Calu3 (cell line): ENCODE measurements around the gene USP12. TPM values are rescaled to one million over a fixed set of nuclear protein-coding genes. Genes with fewer than 3 reads are reported as not detected.

Experiments
- BruUV-seq: library from RNA; stranded (reverse); fragments of 400-500 nt; replicated peaks from 2 replicates; lab custom pipeline; 2021; lab: Mats Ljungman, UMichigan
- CTCF ChIA-PET: fragments of 300-600 bp; sonication (Branson Sonifier 250); formaldehyde crosslinking; loops from one replicate; lab custom pipeline; 2022; ENCODE audit warnings: antibody characterized with exemption; lab: Charles Lee
- DNase-seq: peaks from one replicate; pipeline ENCODE4 v3.0.0; 2022
- H3K27ac Mint-ChIP-seq: one replicate; pipeline ENCODE4 v1.8.0; 2022; ENCODE audit warnings: mixed read lengths; ENCODE audit not compliant: unreplicated experiment
- H3K27me3 Mint-ChIP-seq: one replicate; pipeline ENCODE4 v1.8.0; 2022; ENCODE audit warnings: mixed read lengths; ENCODE audit not compliant: unreplicated experiment
- H3K36me3 Mint-ChIP-seq: one replicate; pipeline ENCODE4 v1.8.0; 2022; ENCODE audit warnings: mild to moderate bottlenecking, moderate library complexity, mixed read lengths; ENCODE audit not compliant: insufficient read depth, unreplicated experiment
- H3K4me1 Mint-ChIP-seq: one replicate; pipeline ENCODE4 v1.8.0; 2022; ENCODE audit warnings: mild to moderate bottlenecking, low read depth, mixed read lengths; ENCODE audit not compliant: unreplicated experiment
- H3K4me3 Mint-ChIP-seq: one replicate; pipeline ENCODE4 v1.8.0; 2022; ENCODE audit warnings: mild to moderate bottlenecking, low read depth, moderate library complexity, mixed read lengths; ENCODE audit not compliant: unreplicated experiment
- H3K9me3 Mint-ChIP-seq: one replicate; pipeline ENCODE4 v1.8.0; 2022; ENCODE audit warnings: low read depth, mixed read lengths; ENCODE audit not compliant: unreplicated experiment
- CTCF ChIP-seq: fragments of 200-600 bp; IDR thresholded peaks from one replicate; pipeline ENCODE4 v1.8.0; 2022; ENCODE audit warnings: antibody characterized with exemption; ENCODE audit not compliant: unreplicated experiment
- intact Hi-C: fragments of 100-400 bp; cut with micrococcal nuclease; formaldehyde crosslinking; loops from one replicate; pipeline ENCODE4 v1.10.0; 2022; ENCODE audit not compliant: unreplicated experiment
- total RNA-seq: library from RNA; stranded (reverse); gene quantifications from 2 replicates; pipeline ENCODE4 v1.2.3, GENCODE V29; 2022

USP12 gene
- total RNA-seq, 1 experiment from 2014 or later, result 20.6 TPM

- no TSS peak for BruUV-seq
- TF ChIP-seq CTCF, result no peak
- H3K27ac Mint-ChIP-seq, result no peak overlapping the region
- no peak for DNase-seq
- H3K36me3 Mint-ChIP-seq, result no peaks in the 10 kb centered on the region
- H3K4me3 Mint-ChIP-seq, result no peak overlapping the region
- peaks cover 16% of the 10 kb centered on the region for H3K4me1 Mint-ChIP-seq
- no peaks in the 10 kb centered on the region for H3K9me3 Mint-ChIP-seq
- H3K27me3 Mint-ChIP-seq, result no peaks in the 10 kb centered on the region
- CTCF ChIA-PET, result no interaction called here
- intact Hi-C loops, result no loop called here
Measured at GRCh38 chr13:27055526-27055925, 116.1 kb downstream of the USP12 start.

GRCh38 chr13:27054760-27055159 is 116.9 kb downstream of the USP12 start:
- intact Hi-C loops, result no loop called here
- no TSS peak for BruUV-seq
- no peaks in the 10 kb centered on the region for H3K36me3 Mint-ChIP-seq
- TF ChIP-seq CTCF, result no peak
- H3K9me3 Mint-ChIP-seq, result no peaks in the 10 kb centered on the region
- H3K27me3 Mint-ChIP-seq, result no peaks in the 10 kb centered on the region
- CTCF ChIA-PET, result no interaction called here
- H3K4me1 Mint-ChIP-seq, result peaks cover 16% of the 10 kb centered on the region
- H3K4me3 Mint-ChIP-seq, result no peak overlapping the region
- no peak overlapping the region for H3K27ac Mint-ChIP-seq
- no peak for DNase-seq

- no peak overlapping the region for H3K27ac Mint-ChIP-seq
- CTCF ChIA-PET, result no interaction called here
- no peak overlapping the region for H3K4me3 Mint-ChIP-seq
- no peaks in the 10 kb centered on the region for H3K36me3 Mint-ChIP-seq
- H3K9me3 Mint-ChIP-seq, result no peaks in the 10 kb centered on the region
- TF ChIP-seq CTCF, result no peak
- no TSS peak for BruUV-seq
- intact Hi-C loops, result no loop called here
- H3K27me3 Mint-ChIP-seq, result no peaks in the 10 kb centered on the region
- DNase-seq, result no peak
- peaks cover 16% of the 10 kb centered on the region for H3K4me1 Mint-ChIP-seq
Measured at GRCh38 chr13:27053902-27054595, 117.6 kb downstream of the USP12 start.

GRCh38 chr13:27053210-27053884 is 118.3 kb downstream of the USP12 start:
- no peak overlapping the region for H3K27ac Mint-ChIP-seq
- no peaks in the 10 kb centered on the region for H3K36me3 Mint-ChIP-seq
- intact Hi-C loops, result no loop called here
- H3K9me3 Mint-ChIP-seq, result no peaks in the 10 kb centered on the region
- H3K27me3 Mint-ChIP-seq, result no peaks in the 10 kb centered on the region
- BruUV-seq, result no TSS peak
- no peak for TF ChIP-seq CTCF
- no peak overlapping the region for H3K4me3 Mint-ChIP-seq
- peaks cover 16% of the 10 kb centered on the region for H3K4me1 Mint-ChIP-seq
- CTCF ChIA-PET, result no interaction called here
- no peak for DNase-seq
